GM23248 (cell line): Measurements from ENCODE around the gene CHCT1. TPM values are rescaled to one million over a fixed set of nuclear protein-coding genes. Genes with fewer than 3 reads are reported as not detected.

Source experiments
- DNase-seq: peaks from one replicate; pipeline ENCODE4 v3.0.0-alpha.2; 2015
- H2AFZ ChIP-seq: fragments of 200-600 bp; sonication (generic); 2 replicates; pipeline ENCODE4 v1.6.1; 2016; ENCODE audit warnings: antibody characterized with exemption
- H3F3A ChIP-seq: fragments of 200-600 bp; sonication (generic); 2 replicates; pipeline ENCODE4 v1.6.1; 2016; ENCODE audit warnings: mild to moderate bottlenecking, antibody characterized with exemption, mixed run types; ENCODE audit not compliant: insufficient read depth
- H3K27ac ChIP-seq: fragments of 200-600 bp; sonication (generic); 2 replicates; pipeline ENCODE4 v1.5.1; 2016; ENCODE audit warnings: mild to moderate bottlenecking
- H3K27me3 ChIP-seq: fragments of 200-600 bp; sonication (generic); replicated peaks from 2 replicates; pipeline ENCODE4 v1.6.1; 2016; ENCODE audit warnings: mild to moderate bottlenecking; ENCODE audit not compliant: insufficient read depth
- H3K36me3 ChIP-seq: fragments of 200-600 bp; sonication (generic); 2 replicates; pipeline ENCODE4 v1.6.1; 2016; ENCODE audit warnings: low read depth, mild to moderate bottlenecking
- H3K4me1 ChIP-seq: fragments of 200-600 bp; sonication (generic); 2 replicates; pipeline ENCODE4 v1.6.1; 2016; ENCODE audit warnings: mild to moderate bottlenecking; ENCODE audit not compliant: insufficient read depth
- H3K4me2 ChIP-seq: fragments of 200-600 bp; sonication (generic); one replicate; pipeline ENCODE4 v1.6.1; 2016; ENCODE audit warnings: mild to moderate bottlenecking; ENCODE audit not compliant: unreplicated experiment
- H3K4me3 ChIP-seq: fragments of 200-600 bp; sonication (generic); 2 replicates; pipeline ENCODE4 v1.5.1; 2016; ENCODE audit warnings: mild to moderate bottlenecking
- H3K79me2 ChIP-seq: fragments of 200-600 bp; sonication (generic); 2 replicates; pipeline ENCODE4 v1.6.1; 2016; ENCODE audit warnings: mild to moderate bottlenecking; ENCODE audit not compliant: insufficient read depth
- H3K9ac ChIP-seq: fragments of 200-600 bp; sonication (generic); 2 replicates; pipeline ENCODE4 v1.6.1; 2016; ENCODE audit warnings: mild to moderate bottlenecking
- H3K9me2 ChIP-seq: fragments of 200-600 bp; sonication (generic); 2 replicates; pipeline ENCODE4 v1.6.1; 2016; ENCODE audit warnings: mixed run types, mild to moderate bottlenecking, moderate library complexity; ENCODE audit not compliant: insufficient read depth
- H3K9me3 ChIP-seq: fragments of 200-600 bp; sonication (generic); one replicate; pipeline ENCODE4 v1.6.1; 2017; ENCODE audit warnings: low read depth
- H4K20me1 ChIP-seq: fragments of 200-600 bp; sonication (generic); 2 replicates; pipeline ENCODE4 v1.6.0; 2016; ENCODE audit not compliant: insufficient read depth
- EZH2 ChIP-seq: fragments of 200-600 bp; sonication (generic); IDR thresholded peaks from 2 replicates; pipeline ENCODE4 v1.6.1; 2018; ENCODE audit warnings: antibody characterized with exemption, mild to moderate bottlenecking; ENCODE audit not compliant: insufficient read depth, poor library complexity, severe bottlenecking
- EZH2phosphoT487 ChIP-seq: fragments of 200-600 bp; sonication (generic); IDR thresholded peaks from 2 replicates; pipeline ENCODE4 v1.6.1; 2018; ENCODE audit warnings: antibody characterized with exemption, moderate library complexity, mild to moderate bottlenecking, low read depth; ENCODE audit not compliant: insufficient read depth
- WGBS, 2 experiments: methylation state at CpG; one replicate each; pipeline ENCODE4 v1.1.6; 2015 to 2017; ENCODE audit warnings: low lambda C conversion rate in 2 of 2, low coverage in 1 of 2; ENCODE audit errors: missing lambda C conversion rate in 2 of 2; 5-methylcytosine and 5-hydroxymethylcytosine counted together
- in situ Hi-C: fragments of 300-500 bp; cut with MboI; formaldehyde crosslinking; loops from 2 replicates; pipeline ENCODE4 v1.15.0; 2020
- polyA plus RNA-seq: library from polyadenylated mRNA; unstranded; fragments of >200 nt; fragmentation: Nextera tagmentation; extraction: Ambion mirVana; gene quantifications from 2 replicates; pipeline ENCODE4 v1.2.1, GENCODE V29; 2016
- total RNA-seq: library from RNA; depleted of rRNA; stranded (reverse); fragments of >200 nt; shearing (Covaris generic); gene quantifications from 2 replicates; pipeline ENCODE4 v1.2.3, GENCODE V29; 2014

Gene CHCT1
- total and polyA plus RNA-seq, 2 experiments from 2014 or later = not detected

DNA sequence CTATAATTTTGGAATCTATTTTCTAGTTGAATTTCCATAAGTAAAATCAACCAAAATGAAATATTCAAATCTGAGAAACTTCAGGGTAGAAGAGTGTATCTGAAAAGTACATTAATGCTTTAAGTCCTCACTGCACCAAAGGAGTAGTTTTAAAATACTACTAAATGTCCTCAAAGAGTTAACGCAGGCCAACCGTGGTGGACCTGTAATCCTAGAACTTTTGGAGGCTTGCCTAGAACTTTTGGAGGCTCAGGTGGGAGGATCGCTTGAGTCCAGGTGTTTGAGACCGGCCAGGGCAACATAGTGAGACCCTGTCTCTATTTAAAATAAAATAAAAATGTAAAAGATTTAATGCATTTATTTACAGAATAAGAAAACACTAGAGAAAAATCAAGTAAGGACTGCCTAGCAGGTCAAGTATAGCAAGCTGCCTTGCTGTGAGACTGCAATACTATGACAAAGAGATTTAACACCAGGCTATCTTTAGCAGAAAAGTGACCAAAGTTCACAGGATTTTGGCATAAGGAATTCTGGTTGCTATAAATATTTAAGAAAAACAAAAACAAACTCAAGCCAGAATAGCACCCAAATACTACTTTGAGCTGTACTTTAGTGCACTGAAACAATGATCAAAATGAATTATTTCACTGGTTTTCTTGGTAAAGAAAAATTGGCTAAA lies 41.0 kb downstream of the CHCT1 start:
- Histone ChIP-seq H3K9me3 (no peaks in the 10 kb centered on the region), H3K9me2 (no peaks in the 10 kb centered on the region), H3K4me1 (no peaks in the 10 kb centered on the region), H3F3A (no peaks in the 10 kb centered on the region), H3K4me2 (no peak overlapping the region), H3K9ac (no peak overlapping the region), H3K79me2 (peaks cover 71% of the 10 kb centered on the region), H3K27ac (no peak overlapping the region), H3K36me3 (peaks cover 79% of the 10 kb centered on the region), H3K4me3 (no peak overlapping the region), H2AFZ (no peak overlapping the region), H3K27me3 (no peaks in the 10 kb centered on the region), H4K20me1 (no peaks in the 10 kb centered on the region)
- TF ChIP-seq EZH2phosphoT487 = no peak
- no peak for TF ChIP-seq EZH2
- 81% methylated on average over 4 of the region's 4 CpGs for WGBS, 2 experiments
- in situ Hi-C loops = no loop called here
- no peak for DNase-seq

DNA sequence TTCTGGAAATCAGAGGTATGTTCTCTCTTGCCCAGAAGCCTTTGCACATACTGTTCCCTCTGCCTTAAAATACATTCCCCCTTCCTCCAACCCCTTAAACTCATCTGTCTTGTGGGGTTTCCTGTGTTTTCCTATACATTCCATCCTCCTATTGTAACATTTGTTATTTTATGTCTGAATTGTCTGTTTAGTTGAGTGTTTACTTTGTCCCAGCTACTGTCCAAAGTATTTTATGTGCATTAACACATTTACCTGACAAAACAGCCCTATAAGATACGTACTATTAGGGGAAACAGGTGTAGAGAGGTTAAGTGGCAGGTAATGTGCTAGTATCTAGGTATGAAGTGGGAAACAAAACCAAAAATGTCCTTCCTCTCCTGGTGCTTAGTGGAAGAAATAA lies 42.1 kb downstream of the CHCT1 start:
- H3K27me3 ChIP-seq = no peaks in the 10 kb centered on the region
- peaks cover 1% of the 10 kb centered on the region; the same call in 1 of the 2 replicates for H3F3A ChIP-seq
- TF ChIP-seq EZH2phosphoT487 (no peak), EZH2 (no peak)
- in situ Hi-C loops = no loop called here
- peaks cover under 1% of the 10 kb centered on the region for H3K4me1 ChIP-seq
- H3K4me2 ChIP-seq = no peak overlapping the region
- H2AFZ ChIP-seq = no peak overlapping the region
- DNase-seq = no peak
- H3K79me2 ChIP-seq = peaks cover 81% of the 10 kb centered on the region
- no peaks in the 10 kb centered on the region for H4K20me1 ChIP-seq
- no peak overlapping the region for H3K27ac ChIP-seq
- no peaks in the 10 kb centered on the region for H3K9me3 ChIP-seq
- no peak overlapping the region for H3K4me3 ChIP-seq
- H3K9me2 ChIP-seq = no peaks in the 10 kb centered on the region
- 89 to 91% methylated on average over 1 of the region's 1 CpG for WGBS, 2 experiments
- peaks cover 77% of the 10 kb centered on the region for H3K36me3 ChIP-seq
- no peak overlapping the region for H3K9ac ChIP-seq

DNA sequence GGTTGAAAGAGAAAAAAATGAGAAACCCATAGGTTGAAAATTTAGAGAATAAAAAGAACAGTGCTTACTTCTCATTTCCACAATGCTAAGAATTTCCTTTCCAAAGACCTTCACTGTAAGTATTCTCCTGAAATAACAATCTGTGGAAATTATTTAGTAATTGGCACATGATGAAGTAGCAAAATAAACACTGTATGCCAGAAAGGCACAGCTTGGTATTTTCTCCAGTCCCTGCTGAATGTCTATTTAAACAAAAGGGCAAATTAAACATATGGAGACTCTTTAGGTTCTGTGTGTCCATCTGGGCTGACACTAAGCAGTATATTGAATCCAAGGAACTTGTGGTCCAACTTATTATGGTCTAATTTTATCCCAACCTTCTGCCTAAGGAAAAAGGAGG lies 46.1 kb downstream of the CHCT1 start:
- no peak overlapping the region for H3K4me3 ChIP-seq
- no peaks in the 10 kb centered on the region for H3K9me2 ChIP-seq
- peaks cover 11% of the 10 kb centered on the region for H3K4me1 ChIP-seq
- DNase-seq = no peak
- no peaks in the 10 kb centered on the region for H4K20me1 ChIP-seq
- no peaks in the 10 kb centered on the region for H3K27me3 ChIP-seq
- no peak overlapping the region for H3K9ac ChIP-seq
- no peak overlapping the region for H3K4me2 ChIP-seq
- H3K9me3 ChIP-seq = no peaks in the 10 kb centered on the region
- H2AFZ ChIP-seq = no peak overlapping the region
- peaks cover 58% of the 10 kb centered on the region for H3K36me3 ChIP-seq
- in situ Hi-C loops = no loop called here
- TF ChIP-seq EZH2phosphoT487 (no peak), EZH2 (no peak)
- H3K27ac ChIP-seq = no peak overlapping the region
- H3F3A ChIP-seq = peaks cover 26% of the 10 kb centered on the region
- peaks cover 60% of the 10 kb centered on the region for H3K79me2 ChIP-seq

DNA sequence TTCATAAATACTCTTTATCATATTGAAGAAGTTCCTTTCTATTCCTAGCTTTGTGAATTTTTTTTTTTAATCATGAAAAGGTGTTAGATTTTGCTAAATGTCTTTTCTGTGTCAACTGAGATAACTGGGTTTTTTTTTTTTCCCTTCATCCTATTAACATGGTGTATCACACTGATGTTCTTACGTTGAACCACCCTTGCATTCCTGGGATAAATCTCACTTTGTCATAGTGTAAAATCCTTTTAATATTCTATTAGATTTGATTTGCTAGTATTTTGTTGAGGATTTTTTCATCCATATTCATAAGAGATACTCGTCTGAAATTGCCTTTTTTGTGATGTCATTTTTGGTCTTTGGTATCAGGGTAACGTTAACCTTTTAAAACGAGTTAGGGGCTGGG lies 49.2 kb downstream of the CHCT1 start:
- no peak overlapping the region for H3K27ac ChIP-seq
- H2AFZ ChIP-seq = no peak overlapping the region
- in situ Hi-C loops = no loop called here
- H3K9me3 ChIP-seq = no peaks in the 10 kb centered on the region
- no peaks in the 10 kb centered on the region for H3K27me3 ChIP-seq
- no peak overlapping the region for H3K4me3 ChIP-seq
- 98 to 100% methylated on average over 4 of the region's 4 CpGs for WGBS, 2 experiments
- H3K36me3 ChIP-seq = peaks cover 29% of the 10 kb centered on the region
- H3F3A ChIP-seq = peaks cover 26% of the 10 kb centered on the region
- H3K9ac ChIP-seq = no peak overlapping the region
- TF ChIP-seq EZH2 (no peak), EZH2phosphoT487 (no peak)
- no peak for DNase-seq
- no peaks in the 10 kb centered on the region for H4K20me1 ChIP-seq
- H3K4me2 ChIP-seq = no peak overlapping the region
- peaks cover 50% of the 10 kb centered on the region for H3K79me2 ChIP-seq
- peaks cover 11% of the 10 kb centered on the region for H3K4me1 ChIP-seq
- H3K9me2 ChIP-seq = no peaks in the 10 kb centered on the region

DNA sequence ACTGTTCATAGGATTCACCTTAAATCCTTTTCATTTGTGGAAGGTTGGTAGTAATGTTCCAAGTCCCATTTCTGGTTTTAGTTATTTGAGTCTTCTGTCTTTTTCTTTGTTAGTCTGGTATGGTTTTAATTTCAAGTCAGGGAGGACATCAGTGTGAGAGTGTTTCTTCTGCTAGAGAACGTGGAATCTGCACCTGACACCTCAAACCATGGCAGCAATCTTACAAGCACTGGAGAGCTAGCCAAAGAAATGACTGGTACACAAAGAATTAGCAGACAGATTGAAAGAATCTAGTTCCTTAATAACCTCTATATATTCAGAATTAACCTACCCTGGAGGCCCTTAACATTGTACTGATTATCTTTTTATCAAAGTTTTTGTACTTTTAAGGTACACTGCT lies 50.2 kb downstream of the CHCT1 start:
- Histone ChIP-seq H3K27me3 (no peaks in the 10 kb centered on the region), H3K36me3 (peaks cover 26% of the 10 kb centered on the region), H3K4me3 (no peak overlapping the region), H3K9ac (no peak overlapping the region), H3K79me2 (peaks cover 46% of the 10 kb centered on the region), H3K9me3 (no peaks in the 10 kb centered on the region), H3K27ac (no peak overlapping the region), H2AFZ (no peak overlapping the region), H3K4me1 (peaks cover 11% of the 10 kb centered on the region), H3F3A (peaks cover 26% of the 10 kb centered on the region), H3K4me2 (no peak overlapping the region), H4K20me1 (no peaks in the 10 kb centered on the region), H3K9me2 (no peaks in the 10 kb centered on the region)
- 97 to 100% methylated on average over 1 of the region's 1 CpG for WGBS, 2 experiments
- TF ChIP-seq EZH2 (no peak), EZH2phosphoT487 (no peak)
- no peak for DNase-seq
- in situ Hi-C loops = no loop called here
